Fibroblast of skin of left biceps (primary cell): ENCODE results near the gene KIF23.

Experiments
- DNase-seq, 2 experiments: peaks; one replicate each; pipeline ENCODE4 v3.0.0-alpha.2; 2013; ENCODE audit warnings: low read depth in 2 of 2

The KIF23 gene

DNA sequence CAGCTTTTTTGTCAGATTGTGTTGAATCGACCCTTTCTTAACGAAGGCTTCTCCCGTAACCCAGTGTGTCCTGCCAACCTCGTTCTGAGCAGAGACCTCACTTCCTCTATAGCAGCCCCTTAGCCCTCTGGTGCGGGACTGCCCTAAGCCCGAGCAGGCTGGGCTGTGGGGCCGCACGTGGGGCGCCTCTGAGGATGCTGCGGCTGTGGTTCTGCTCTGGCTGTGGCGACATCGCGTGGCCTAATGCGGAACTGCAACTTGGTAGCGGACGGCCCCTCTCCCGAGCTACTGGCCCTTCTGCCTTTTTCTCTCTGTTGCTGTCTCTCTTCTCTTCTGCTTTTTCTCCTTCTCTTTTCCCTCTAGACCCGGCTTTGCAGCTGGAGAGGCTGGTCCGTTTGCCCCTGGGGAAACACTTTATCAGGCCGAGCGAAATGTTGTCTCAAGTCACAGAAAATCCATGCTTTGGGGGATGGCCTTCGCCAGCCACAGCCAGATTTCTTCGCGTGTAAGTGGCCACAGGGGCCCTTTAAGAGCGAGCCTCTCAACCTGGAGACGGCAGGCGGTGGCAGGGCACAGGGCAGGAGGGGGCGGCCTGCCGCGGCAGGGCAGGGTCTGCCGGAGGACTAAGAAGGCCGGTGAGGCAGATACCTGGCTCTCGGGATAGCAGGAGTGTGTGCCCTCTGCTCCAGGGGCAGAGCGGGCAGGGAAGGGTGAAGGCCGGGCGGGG, 19.4 kb upstream of the KIF23 start:
- DNase-seq, result no peak

DNA sequence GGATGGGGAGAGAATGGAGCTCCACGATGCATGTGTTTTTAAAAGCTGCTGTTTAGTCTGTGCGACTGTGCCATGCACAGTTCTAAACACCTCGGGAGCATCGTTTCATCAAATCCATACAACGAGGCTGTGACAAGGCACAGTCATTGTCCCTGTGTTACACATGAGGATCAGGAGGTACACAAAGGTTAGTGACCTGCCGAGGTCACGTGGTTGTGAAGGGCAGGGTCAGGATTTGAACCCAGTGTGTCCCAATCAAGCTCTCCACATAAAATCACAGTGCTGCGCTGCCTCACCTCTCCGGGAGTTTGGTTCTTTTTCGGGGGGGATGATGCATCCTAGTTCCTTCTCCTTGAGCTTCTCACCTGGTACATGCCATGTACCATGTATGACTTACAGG, 18.7 kb upstream of the KIF23 start:
- DNase-seq, result no peak

DNA sequence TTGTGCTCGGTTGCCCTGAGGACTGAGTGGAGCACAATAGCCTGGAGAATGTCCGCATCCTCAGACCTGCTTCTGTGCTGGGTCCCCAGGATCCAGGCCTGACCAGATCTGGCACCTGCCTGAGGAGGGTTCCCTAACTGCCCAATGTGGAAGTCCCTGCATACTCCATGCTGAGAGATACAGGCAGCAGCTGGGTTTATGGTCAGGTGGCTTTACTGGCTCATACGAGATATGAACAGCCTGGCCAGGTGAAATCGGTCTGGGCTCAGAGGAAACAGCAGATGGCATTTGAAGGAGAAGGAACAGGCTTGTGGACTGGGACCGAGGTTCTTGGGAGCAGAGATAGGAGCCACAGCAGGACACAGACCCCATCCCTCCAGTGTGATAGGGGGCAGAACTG, 18.2 kb upstream of the KIF23 start:
- DNase-seq, result no peak

DNA sequence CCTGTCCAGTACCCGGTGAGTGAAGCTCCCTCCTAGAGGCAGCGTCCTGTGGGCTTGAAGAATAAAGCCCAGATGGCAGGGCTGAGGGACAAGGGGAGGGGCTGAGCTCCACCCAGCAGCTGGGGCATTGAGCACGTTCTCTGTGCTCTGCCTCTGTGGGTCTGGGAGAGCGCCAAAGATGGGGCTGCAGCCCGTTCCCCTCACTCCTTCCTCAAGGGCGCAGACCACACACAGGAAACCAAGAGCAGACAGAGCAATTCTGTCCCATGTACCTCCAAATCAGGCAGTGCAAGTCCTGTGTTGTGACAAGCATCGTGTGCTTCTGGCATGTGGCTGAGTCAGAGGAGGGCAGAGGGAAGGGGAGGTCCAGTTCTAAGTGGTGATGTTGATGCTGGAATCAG, 15.7 kb upstream of the KIF23 start:
- no peak for DNase-seq

DNA sequence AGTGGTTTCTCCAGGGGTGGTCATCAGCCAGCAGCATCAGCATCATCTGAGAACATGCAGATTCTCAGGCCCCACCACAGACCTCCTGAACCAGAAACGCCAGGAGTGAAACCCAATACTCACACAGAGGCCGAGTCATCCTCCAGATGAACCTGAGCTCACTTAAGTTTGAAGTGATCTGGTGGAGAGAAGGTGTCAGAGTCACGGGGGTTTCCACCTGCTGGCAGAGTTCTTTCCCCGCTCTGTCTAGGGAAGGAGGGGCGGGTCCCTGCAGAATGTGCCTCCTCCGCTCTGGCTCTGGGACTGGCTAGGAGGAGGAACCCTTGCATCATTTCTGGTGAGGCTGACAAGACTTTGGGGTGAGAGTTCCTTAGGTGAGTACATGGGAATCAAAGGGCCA, 13.3 kb upstream of the KIF23 start:
- no peak for DNase-seq

DNA sequence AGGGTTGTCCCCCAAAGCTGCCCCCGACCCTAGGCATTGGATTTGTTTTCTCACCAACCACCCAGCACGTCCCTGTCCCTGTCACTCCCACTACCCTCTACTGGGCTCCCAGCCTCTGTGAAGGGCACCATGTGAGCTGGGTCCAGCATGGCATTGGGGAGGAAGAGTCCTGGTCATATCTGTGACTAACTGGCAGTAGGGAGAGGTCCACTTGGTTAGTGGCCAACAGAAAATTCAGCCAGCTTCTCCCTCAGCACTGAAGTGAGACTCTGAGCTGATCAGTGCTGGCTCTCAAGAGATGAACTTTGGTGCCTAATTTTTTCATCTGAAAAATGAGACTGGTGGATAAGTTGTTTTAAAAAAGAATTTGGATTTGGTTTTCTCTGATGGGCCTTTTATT, 11.3 kb upstream of the KIF23 start:
- no peak for DNase-seq

GRCh38 chr15:69403594-69403993, 10.6 kb upstream of the KIF23 start:
- DNase-seq, result peak; percentile 84 to 87

GRCh38 chr15:69405110-69405509, 9.0 kb upstream of the KIF23 start:
- DNase-seq, result no peak

DNA sequence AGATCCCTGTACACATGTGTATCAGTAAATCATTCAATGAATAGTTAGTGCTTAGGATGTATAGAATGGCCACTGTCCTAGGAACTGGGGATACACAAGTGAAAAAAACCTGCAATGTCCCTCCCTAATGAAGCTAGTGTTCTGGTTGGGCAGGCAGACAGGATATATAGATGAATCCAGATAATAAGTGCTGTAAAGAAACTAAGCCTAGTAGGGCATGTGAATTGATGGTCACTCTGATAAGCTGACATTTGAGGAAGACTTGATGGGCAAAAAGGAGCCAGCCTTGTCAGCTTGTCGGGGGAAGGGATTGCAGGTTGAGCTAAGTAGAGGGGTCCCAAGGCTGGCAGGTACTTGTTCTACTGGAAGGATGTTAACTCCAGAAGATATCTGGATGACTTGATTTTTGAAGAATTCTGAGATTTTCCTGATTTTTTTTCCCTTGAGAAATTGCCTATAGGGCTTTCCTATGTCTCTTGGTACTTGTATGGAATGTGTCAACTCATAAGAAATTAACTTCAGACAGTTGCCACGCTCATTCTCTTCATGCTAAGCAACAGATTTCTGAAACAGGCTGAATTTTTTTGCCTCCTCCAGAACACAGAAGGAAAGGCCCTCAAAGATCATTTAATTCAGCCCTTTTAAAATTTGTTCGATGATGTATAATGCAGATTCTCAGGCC, 6.3 kb upstream of the KIF23 start:
- no peak for DNase-seq

GRCh38 chr15:69408841-69409240, 5.3 kb upstream of the KIF23 start:
- DNase-seq, result no peak

DNA sequence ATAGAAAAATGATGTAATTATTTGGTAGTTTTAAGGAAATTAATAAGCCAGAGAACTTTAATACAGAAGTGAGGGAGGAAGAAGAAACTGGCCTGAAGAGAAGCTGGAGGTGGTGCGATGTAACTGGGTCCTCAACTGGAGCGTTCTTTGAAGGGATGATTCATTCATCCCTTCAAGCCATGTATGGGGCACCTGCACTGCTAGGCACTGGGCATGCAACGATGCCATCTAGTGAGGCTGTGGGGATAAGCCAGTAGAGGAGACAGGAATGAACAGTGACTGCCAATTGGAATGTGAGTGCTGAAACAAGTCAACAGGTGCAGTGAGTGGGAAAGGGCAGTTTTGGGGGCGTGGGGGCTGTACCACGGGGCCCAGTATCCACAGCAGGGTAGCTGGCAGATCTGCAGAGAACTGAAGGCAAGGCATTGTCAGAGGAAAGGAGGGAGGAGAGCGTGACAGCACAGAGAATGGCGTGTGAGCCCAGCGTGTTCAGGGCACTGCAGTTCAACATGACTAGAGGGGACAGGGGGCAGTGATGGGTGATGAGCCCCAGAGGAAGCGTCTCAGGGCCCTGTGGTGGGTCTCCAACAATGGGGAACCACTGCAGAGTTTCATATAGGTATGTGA, 3.8 kb upstream of the KIF23 start:
- no peak for DNase-seq

DNA sequence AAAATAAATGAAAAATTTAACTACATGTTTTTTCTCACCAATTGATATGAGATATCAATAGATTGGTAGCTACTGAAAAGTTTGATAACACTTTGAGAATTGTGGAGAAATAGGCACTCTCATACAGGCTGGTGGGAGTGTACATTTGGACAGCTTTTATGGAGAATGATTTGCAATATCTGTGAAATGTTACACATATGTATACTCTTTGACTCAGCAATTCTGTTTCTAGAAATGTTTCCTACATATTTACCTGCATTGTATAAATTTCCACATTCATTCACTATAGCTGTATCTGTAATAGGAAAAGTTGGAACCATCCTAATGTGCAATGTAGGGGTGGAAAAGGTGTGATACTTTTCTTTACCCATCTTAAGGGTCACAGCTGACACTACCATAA, 1.9 kb upstream of the KIF23 start:
- DNase-seq, result no peak

- DNase-seq, result no peak
These were observed 1.4 kb upstream of the KIF23 start for GRCh38 chr15:69412701-69413100.

DNA sequence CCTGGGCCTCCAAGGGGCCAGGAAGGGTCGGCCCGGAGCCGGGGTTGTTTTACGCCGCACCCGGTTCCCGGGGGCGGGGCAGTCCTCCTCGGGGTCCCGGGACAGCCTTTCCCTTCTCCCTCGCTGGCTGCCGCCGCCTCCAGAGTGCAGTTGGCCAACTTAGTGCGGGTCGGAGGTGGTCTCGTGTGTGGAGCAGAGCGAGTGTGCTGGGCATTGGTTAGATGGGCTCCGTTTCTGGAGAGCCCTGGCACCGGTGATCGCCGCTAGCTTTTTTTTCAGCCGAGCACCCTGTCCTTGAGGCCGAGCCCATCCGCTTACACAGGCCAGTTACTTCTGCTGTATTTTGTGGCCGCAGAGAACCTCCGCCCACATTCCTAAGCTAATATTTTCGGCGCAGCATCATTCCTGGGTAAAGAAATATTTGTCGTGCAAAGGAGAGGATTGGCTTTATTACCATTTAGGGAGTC, 585 bp downstream of the KIF23 start:
- peak; percentile 90 to 91 for DNase-seq

DNA sequence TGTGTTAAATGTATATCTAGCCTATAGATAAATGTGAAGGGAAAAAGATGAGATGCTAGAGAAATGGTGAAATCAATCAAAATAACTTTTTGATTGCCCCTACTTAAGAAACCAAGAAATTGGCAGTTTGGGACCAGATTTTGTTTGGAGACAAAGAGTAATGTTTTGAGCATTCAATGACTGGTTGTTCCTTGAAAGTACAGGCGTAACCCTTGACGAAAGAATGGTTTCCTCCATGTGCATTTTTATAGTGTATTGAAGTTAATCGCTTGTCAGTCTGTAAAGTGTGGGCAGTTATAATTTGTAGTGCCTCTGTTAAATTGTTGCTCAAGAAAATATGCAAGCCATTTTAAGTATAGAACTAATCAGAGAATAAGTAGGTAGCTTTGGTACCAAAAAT, 1.2 kb downstream of the KIF23 start:
- DNase-seq, result no peak

- no peak for DNase-seq
These were observed 3.4 kb downstream of the KIF23 start for GRCh38 chr15:69417581-69417980.

- no peak for DNase-seq
These were observed 7.3 kb downstream of the KIF23 start for GRCh38 chr15:69421498-69421897.

DNA sequence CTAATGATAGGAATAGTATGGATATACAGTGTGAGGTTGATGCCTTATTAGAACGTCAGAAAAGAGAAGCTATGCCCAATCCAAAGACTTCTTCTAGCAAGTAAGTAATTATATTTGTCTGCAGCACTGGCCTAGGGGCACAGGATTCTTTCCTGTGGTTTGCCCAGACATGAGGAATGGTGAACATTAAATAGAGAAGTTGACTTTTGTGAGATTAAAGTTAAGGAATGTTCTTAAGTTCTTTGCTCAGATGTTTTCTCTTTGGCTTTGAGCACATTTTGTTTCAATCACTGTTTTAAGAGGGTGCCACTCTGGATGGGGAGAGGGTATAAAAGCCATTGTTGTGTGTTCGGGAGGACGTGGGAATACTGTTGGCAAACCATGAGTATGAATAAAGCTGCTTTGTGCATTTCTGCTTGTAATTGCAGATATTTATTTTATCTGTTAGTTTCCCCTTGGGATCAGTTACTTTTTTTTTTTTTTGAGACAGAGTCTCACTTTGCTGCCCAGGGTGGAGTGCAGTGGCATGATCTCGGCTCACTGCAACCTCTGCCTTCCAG, 8.3 kb downstream of the KIF23 start:
- DNase-seq, result no peak

- no peak for DNase-seq
These were observed 9.9 kb downstream of the KIF23 start for GRCh38 chr15:69424001-69424400.

- no peak for DNase-seq
These were observed 10.7 kb downstream of the KIF23 start for GRCh38 chr15:69424748-69425413.

GRCh38 chr15:69433831-69434230, 19.7 kb downstream of the KIF23 start:
- no peak for DNase-seq

DNA sequence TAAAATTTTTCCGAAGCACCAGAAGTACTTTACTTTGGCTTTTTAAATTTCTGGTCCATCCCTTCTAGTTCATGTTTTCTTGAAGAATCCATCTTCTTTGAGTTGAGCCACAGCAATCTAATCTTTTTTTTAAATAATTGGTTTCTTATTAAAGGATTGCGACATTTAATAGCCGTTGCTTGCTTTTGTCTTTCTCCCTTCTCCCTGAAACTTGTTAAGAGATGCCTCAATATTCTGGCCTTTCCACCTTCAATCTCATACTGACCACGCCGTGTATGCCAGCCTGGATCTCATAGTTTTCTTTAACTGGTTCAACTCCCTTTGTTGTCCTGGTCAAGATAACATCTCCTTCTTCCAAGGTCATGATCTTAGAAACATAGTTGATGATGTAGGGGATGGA, 20.1 kb downstream of the KIF23 start:
- DNase-seq, result no peak
